ENCODE data around the gene SMIM32. TPM values are rescaled to one million over a fixed set of nuclear protein-coding genes. Genes with fewer than 3 reads are reported as not detected.
A peak's percentile ranks its signal among the peaks of the same experiment; 100 is the strongest.

The SMIM32 gene
- total RNA-seq: not detected

DNA sequence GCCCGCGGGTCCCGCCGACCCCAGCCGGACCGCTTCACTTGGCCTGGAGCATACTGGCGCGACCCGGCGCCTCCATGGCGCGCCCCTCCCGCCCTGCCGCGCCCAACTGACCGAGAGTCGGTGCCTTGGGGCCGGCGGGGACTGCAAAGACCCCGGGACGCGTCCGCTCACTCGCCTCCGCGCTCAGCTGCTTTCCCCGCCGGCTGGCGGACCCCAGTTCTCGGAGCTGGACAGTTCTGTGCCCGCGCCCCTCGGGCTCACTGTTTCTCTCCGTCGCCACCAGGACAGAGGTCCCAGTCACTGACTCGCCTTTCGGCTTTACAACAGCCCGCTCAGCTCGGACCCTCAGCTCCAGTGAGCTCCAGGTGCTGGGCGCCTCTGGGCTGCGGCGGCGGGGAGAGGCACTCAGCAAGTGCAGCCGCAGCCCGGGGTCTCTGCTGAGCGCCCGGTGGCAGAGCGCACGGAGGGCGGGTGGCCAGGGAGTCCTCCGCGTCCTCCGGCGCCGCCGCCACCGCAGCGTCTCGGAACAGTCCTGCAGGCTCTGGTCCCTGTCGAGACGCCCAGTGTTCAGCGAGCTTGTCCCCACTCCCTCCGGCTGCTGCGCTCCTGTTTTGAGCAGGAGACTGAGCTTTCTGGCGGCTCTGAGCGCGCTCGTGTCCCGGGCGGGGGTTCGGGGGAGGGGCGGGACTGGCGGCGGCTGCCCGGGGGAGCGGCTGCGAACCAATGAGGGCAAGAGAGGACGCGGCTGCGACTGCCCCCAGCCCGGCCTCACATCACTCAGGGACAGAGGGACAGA lies at the start of gene SMIM32:
TSS of gene SMIM32 (minus strand) at position 637 of the 796 bp plus-strand sequence. CDS start 638 bp downstream, outside the sequence.
- peak; percentile 19 for DNase-seq

DNA sequence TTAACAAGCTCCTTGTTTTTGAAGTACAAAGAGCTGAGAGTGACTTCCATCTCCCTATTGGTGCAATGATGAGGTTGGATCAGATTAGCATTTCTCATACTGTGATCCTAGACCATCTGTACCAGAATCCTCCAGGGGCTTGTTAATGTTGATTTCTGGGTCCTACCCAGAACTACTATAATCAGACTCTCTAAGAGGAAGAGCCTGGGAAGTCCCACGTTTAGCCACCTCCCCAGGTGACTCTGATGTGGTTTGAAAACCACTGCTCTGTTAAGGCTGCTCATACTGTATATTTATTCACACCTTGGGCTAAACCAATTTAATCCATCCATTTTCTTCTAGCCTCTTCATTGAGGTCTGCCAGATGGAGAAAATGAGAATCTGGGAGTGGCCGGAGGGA lies 49.6 kb upstream of the SMIM32 start:
- DNase-seq: no peak

DNA sequence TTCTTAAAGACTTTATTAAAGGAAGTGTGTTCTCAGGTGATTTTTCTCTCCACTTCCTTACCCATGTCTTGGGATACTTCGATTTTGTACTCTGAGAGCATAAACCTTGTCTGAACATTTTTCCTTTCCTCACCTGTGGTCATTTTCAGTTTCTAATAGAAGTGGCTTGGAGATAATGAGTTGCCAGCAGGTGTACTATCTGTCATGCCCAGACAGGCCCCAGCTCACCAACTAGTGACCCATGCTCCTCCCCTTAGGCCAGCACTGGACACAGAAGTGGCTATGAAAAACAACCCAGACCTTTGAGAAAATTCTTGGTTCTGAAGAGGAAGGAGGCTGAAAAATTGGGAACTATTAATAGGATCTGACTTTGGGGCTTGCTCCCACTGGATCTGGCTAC lies 49.2 kb upstream of the SMIM32 start:
- no peak for DNase-seq

DNA sequence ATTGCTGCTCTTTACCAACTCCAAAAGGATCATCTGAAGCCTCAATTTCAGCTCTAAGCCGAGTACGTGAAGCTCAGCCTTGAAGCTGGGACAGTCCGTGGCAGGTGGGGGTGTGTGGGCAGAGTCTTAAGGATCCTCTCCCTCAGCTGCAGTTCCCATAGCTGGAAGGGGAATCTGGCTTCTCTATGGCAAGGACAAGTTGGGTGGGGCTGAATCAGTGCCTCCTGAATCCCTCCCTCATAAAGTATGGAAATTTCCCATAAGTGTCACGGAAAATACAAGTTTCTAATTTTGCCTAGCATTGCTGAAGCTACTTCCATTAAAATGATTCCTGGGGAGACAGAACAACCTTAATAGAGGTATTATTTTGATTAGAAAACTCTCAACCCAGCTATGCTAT lies 47.9 kb upstream of the SMIM32 start:
- DNase-seq: no peak

DNA sequence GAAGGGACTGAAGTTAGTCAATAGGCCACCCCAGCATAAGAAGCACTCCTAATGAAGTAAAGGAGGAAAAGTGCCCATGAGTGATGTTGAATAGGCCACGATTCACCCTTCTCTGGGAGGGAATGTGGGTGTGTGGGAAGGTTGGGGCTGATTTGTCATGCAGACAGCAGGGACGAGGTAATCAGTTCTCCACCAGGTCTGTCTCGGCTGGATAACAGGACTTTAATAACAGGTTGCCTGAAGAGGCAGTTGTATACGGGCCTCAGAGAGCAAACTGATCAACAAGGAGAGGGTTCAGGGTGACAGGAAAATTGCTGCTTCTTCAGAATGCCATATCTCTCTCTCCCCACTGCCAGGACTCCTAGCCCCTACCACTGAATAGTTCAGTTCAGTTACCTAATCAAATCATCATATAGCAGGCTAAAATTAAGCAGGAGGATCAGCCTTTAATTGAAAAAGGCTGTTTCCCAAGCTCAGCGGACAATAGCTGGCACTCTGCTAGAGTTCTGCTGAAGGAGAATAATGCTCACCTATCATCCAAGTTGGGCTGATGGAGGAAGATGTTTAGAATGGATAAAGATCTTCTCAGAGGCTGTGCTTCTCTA lies 43.6 kb upstream of the SMIM32 start:
- DNase-seq: no peak

DNA sequence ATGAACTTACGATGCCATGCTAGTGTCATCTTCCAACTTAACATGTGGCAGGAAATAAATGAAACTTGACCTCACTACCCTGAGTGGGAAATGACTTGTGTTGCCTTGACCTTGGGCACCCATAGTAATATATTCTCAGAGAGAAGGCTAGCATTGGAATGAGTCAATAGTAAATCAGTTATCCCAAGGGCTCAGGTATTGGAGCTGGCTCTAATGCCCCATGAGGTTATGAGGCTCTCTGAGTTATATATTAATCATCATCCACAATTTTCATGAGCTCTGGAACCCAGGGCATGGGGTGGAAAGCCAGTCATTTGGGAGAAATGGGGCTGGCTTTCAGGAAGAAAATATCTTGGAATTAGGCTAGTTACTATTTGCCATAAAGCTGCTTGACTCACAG lies 42.4 kb upstream of the SMIM32 start:
- no peak for DNase-seq

DNA sequence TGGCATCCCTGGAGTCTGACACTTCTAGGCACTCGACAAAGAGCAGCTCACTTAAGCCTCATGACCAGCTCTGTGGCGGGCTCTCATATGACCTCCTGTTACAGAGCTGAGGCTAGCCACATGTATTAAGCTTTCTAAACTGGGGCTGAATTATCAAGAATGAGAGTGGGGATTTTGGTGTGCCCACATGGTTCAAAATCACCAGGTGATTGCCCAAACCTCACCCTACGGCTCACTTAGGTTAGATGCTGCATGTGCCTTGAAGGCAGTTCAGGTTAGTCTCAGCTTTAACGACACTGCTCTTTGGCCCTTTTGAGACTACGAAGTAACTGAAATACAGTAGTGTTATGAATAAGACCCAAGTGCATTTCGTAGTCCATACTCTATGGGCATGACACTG lies 39.4 kb upstream of the SMIM32 start:
- no peak for DNase-seq

DNA sequence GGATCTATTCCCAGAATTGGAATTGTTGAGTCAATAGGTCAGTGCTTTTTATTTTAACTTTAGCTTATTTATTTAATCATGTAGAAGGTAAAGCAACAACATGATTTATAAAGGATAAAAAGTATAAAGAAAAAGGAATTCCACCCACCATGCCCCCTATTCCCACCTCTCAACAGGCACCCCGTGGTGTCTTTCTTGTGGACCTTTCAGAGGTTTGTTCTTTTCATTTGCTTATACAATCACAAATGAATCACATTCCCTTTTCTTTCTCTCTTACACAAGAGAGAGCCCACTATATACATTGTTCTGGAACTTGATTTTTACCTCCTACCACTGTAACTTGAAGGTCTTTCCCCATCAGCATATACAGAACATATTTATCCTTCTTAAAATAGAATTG lies 37.2 kb upstream of the SMIM32 start:
- DNase-seq: no peak

DNA sequence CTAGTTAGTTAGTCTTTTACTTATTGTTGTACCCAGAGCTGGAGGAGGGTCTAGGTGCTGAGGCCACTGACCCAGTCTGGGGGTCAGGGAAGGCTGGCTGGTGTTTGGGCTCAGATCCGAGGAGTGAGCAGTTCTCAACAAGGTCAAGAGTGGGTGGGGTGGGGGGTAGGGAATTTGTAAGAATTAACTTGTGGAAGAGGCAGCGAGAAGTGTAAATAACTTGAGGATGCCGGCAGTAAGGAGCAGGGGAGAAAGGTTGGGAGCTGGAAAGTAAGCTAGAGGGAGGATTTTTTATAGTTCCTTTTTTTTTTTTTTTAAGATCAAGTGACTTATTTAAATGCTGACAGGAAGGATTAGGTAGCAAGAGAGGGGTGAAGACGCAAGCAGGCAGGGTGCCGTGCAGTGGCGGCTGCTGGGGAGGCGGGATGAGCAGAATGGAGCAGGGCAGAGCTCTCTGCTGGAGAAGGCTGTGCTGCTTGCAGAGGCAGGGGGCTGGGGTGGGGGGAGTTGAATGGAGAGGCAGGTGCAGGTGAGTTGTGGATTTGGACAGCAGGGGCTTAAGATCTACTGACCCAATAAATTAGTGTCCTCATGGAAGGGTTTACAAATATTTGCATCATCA lies 35.3 kb upstream of the SMIM32 start:
- no peak for DNase-seq

DNA sequence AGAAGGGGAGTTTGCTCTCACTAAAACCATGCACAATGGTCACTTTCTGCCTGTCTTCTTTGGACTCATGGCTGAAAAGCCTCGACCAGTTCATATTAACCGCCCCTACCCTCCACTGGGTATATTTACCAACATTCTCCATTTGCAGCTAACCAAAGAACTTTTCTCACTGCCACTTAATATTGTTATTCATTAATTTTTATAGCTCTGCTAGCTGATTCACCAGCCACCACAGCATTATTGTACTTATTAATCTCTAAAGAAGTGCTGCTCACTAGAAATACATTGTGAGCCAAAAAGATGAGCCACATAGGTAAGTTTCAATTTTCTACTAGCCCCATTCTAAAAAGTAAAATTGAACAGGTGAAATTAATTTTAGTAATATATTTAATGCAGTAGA lies 33.4 kb upstream of the SMIM32 start:
- DNase-seq: no peak

DNA sequence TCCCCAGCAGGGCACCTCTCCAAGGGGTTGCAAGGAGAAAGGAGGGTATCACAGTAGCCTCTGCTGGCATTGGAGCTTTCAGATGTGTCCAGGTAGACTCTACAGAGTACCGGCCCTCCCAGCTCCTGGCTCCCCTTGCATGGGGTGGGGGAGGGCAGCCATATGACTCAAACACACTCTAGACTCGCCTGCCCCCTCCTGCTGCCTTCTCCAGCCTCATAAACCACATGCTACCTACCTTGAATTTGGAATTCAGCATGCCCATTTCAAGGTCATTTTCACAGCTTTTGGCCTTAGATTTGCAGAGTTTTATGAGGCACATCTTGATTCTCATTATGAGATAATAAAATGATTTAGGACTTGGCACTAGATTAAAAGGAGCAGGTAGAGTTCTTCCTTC lies 32.8 kb upstream of the SMIM32 start:
- DNase-seq: no peak

DNA sequence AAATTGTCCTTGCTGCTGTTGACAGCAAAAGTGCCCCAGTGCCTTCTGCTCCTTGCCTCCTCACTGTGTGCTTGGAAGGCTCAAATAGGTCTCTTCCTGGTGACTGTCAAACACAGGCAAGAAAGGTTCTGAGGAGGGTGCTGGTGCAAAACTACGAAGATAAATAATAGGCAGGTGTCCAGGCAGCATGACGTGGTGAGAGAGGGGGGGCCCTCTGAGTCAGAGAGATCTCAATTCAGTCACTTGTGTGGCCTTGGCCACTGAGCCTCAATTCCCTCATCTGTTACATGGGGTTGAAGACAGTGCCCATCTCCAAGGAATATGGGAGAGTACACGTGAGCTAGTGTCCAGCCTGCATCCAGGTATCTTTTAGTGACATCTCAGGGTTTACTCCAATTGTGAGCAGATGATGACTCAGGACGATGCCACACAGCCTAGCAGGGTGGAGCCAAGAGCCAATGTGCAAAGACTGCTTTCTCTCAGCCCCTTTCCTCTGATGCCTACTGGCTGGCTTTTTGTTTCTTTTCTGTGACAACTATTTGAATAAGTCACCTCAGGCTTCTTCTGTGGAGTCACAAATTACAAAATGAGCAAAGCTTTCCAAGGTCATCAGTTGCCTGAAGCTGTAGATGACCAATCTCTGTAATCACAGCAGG lies 29.7 kb upstream of the SMIM32 start:
- no peak for DNase-seq

DNA sequence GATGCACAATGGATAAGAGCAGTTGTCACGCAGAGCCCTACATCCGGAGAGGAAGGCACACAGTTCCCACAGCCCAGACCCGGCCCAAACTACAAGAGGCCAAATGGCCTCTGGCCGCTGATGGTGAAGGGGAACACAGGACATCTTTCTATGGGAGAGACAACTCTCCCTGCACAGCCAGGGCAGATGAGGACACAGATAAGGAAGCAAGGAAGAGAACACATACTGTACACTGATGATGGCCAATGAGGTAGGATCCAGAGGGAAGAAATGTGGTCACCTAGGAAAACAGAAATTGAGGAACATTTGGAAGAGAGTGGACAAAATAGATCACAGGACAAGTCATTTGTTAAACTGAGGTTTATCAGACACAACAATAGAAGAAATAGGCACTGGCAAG lies 28.4 kb upstream of the SMIM32 start:
- no peak for DNase-seq

DNA sequence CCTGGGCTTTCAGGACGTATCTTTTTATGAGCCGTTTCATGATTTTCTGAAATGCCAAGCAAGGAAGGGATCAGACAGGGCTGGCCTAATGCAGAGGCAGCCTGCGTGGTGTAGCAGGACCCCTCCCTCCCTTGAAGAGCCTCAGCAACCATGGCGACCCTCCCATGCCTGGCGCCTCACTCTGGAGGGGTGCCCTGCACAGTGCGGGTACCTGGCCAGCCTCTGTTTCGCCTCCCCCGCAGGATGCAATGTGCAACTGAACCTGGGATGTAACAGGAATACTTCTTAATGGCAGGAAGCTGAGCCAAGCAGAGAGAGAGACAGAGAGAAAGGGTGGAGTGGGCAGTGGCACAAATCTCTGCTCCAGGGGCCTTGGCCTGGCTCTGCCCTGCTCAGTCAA lies 23.3 kb upstream of the SMIM32 start:
- no peak for DNase-seq

DNA sequence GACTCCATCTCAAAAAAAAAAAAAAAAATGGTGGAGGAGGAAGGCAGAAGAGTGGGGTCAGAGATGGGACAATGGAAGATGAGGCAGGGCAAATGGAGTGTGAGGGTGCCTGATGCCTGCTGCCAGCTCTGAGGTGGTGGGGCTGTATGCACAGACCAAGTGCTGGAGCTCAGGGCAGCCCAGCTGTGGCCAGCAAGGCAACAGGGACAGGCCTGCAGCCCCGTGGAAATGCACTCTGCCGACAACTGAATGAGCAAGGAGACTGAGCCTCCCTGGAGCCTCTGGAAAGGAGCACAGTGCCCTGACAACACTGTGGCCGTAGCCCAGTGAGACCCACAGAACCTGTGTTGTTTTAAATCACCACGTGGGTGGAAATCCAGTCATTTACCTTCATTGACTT lies 22.9 kb upstream of the SMIM32 start:
- DNase-seq: no peak

DNA sequence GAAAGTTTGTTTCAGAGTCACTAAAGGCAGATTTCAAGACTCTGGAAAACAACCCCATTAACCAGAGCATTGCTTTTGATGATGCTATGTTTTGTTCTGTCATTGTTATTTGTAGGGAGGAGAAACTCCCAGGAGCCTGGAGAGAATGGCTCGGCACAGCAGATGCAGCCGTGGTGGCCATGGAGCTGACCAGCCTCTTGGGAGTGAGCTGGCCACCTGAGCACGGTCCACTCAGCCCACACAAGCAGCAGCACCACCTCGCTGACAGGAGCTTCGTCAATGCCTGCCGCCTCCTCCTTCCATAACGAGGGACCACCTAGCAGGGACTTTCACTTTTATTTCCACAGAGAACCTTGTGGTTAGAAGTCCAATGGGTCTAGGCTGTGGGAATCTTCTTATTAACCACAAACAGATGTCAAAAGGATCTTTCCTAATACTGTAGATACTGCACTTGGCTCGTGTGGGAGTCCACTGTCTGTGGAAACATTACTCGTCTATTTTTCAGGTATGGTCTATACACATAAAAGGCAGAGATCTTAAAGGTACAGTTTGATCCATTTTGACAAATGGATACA lies 21.0 kb upstream of the SMIM32 start:
- no peak for DNase-seq

DNA sequence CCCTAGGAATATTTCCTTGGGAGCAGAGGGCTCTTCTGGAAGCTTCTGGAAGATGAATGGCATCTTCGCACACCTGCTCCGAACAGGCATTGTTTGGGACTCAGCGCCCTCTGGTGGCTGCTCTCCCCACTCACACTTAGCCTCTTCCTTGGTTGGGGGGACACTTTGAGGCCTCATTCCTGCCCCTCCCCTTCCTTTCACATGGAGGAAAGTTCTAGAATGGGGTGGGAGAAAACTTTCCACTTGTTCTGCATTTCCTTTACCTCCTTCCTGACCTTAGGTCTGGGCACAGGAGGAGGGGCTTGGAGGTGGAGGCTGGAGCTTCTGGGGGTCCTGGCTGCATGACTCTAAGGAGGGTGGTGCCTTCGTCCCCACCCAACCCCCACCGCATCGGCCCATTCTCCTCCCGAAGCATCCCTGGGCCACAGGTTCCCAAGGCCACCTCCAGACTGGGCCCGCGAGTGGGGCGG lies 19.3 kb upstream of the SMIM32 start:
- no peak for DNase-seq

DNA sequence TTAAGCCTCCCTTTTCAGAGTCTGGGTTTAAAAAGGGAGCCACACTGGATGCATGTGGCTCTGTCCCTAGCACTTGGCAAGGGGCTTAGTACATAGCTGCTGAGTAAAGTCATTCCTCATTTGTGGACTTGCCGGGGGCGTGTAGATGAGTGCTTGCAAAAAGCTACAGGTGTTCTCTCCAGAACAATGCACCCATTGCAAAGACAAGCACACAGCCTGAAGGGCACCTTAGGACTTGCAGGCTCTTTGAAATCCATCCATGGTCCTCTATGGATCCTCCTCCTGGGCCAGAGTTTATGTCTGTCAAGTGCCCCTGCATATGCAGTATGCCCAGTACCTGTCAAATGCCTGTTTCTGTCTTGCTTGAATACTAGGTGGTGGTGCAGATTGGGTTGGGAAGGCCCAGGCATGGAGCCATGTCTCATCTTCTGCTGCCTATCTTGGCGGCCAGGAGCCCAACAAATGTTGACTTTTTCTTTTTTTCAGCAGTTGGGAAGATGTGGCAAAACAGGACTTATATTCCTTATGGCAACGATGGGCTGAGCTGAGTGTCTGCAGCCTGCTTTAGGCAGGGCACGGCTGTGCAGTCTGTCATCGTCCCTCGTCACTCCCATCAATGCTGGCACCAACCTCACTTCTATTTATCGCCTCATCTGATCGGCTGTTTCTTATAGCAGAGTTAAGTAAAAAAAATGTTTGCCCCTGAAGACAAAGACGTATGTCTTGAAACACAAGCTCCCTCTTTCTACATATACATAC lies 18.5 kb upstream of the SMIM32 start:
- DNase-seq: no peak

DNA sequence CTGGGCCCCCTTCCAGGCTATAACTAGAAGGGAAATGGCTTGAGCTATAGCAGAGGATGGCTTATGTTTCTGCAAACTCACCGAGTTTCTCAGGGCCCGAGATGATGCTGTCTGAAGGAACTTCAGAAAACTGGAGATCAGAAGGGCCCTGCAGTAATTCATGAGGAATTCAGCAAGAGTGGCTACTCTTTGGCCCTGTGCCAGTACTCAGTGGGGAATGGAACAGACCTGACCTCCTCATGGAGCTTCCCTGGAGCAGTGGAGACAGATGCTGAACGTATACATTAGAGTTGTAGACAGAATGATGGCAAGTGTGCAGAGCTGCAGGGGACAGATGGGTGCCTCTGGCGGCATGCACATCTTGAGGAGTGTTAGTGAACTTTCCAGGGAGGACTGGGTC lies 17.3 kb upstream of the SMIM32 start:
- no peak for DNase-seq

DNA sequence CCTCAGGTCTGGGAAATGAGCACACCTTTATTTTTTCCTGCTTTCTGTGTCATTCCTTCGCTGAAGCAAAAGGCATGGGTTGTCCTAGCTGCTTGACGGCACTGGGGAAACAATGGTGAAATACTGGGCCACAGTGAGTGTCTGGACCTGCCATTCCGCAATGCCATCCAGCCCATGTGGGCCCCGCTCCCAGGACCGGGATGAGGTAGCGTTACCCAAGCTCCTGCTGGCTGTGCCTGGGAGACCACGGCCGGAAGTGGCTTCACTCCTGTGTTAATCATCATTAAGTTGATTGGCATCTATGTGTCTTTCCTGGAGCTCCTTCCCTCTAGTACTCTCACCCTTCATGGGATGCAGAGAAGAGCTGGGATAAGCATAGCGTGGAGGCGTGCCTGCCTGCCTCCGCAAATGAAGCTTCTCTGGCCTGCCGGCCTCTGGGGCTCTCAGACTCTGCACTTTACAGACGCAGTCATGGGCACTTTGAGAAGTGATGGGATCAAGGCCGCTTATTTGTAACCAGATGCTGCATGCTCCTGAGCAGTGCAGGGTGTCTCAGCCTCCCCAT lies 16.5 kb upstream of the SMIM32 start:
- DNase-seq: no peak

DNA sequence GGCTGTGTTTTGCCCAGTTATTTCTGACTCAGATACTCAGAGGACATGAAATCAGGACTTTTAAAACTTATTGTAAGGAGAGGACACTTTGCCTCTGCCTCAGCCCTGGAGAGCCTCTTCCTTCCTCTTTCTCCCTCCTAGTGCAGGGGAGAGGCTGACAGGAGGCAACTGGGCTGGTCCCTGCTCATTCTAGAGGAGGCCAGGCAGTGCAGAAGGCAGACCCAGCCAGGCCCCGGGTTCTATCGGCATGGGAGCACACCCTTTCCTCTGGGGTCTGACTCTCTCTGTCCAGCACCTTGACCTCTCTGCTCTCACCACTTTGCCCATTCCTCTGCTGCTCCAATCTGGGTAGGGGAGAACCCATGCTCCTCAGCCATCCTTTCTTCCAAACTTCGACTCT lies 16.0 kb upstream of the SMIM32 start:
- no peak for DNase-seq

DNA sequence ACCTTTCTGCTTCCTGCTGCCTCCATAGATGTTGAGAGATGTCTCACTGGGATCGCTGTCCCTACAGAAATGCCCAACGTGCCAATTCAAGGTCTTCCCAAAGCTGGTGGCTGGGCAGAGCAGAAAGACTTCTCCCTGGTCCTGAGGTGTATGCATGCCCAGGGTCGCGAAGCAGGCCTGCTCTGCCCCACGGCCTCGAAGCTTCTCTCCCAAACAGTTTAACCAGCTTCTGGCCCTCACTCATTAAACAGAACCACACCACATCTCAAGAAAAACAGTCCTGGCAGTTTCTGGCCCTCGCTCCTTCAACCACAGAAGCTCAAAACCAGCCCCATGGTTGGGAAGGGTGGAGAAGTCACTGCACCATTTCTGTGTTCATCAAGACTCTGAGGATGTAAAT lies 14.7 kb upstream of the SMIM32 start:
- no peak for DNase-seq
